GM12872 (cell line): ENCODE measurements around the gene PIGM.

ENCODE experiments used
- TF ChIP-seq, protein P1 (sequence below): IDR thresholded peaks from 3 replicates; pipeline ENCODE4 v1.5.1; 2011; ENCODE audit warnings: low read depth, mild to moderate bottlenecking, low read length, moderate library complexity; ENCODE audit not compliant: insufficient read depth

PIGM gene

DNA sequence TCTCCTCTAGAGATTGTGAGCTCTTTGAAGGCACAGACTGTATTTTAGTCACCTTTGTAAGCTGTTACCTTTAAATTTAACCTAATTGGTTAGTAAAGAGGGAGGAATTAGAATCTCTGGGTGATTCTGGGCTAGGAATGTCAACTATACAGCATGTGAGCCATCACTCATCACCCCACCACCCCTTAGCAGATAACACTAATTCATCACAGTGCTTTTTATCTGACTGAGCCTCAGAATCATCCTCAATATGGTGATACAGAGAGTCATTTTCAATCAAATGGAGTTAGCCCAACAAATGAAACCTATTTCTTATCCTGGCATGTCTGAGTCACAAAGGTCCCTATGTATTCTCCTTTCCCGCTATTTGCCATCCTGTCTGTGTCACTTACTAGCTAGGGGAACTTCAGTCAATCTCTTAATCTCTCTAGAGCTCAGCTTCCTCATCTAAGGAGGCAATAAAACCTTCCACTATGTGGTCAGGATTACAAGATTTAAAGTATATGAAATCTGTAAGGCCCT lies 24.9 kb upstream of the PIGM start:
- TF ChIP-seq, protein P1, sequence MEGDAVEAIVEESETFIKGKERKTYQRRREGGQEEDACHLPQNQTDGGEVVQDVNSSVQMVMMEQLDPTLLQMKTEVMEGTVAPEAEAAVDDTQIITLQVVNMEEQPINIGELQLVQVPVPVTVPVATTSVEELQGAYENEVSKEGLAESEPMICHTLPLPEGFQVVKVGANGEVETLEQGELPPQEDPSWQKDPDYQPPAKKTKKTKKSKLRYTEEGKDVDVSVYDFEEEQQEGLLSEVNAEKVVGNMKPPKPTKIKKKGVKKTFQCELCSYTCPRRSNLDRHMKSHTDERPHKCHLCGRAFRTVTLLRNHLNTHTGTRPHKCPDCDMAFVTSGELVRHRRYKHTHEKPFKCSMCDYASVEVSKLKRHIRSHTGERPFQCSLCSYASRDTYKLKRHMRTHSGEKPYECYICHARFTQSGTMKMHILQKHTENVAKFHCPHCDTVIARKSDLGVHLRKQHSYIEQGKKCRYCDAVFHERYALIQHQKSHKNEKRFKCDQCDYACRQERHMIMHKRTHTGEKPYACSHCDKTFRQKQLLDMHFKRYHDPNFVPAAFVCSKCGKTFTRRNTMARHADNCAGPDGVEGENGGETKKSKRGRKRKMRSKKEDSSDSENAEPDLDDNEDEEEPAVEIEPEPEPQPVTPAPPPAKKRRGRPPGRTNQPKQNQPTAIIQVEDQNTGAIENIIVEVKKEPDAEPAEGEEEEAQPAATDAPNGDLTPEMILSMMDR: no peak

DNA sequence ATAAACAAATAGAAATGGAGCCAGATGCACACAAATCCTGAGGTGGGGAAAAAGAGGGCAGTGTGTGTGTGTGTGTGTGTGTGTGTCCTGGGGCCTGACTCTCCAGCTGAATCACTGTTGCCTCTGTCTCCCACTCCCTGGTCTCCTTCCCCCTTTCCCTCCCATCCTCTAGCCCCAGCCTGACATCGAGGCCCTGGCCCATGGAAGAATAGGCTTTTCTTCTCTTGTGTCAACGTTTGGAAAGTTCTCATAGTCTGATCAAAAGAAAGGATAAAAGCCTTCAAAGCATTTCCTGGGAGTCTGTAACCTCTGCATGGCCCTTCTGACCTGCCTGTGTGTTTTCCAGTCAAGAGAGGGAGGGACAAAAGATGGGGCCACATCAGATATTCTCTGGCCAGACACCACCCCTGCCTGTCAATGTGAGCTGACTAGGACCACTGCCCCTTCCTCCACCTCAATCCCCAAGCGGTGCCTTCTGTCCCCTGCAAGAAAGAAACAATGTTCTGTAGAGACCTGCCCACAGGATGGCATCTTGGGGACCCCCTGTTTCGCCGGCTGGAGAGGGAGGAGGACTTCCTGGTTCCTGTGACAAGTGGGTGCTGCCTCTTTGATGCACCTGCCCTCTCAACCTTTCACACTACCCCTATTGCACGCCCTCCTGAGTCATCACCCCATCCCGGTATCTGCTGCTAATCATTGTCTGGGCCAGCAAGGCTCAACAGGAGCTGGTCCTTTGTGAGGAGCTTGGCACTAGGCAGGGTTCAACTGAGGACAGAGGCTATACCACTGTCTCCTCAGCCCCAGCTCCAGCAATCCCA lies 22.0 kb upstream of the PIGM start:
- TF ChIP-seq, protein P1: no peak

DNA sequence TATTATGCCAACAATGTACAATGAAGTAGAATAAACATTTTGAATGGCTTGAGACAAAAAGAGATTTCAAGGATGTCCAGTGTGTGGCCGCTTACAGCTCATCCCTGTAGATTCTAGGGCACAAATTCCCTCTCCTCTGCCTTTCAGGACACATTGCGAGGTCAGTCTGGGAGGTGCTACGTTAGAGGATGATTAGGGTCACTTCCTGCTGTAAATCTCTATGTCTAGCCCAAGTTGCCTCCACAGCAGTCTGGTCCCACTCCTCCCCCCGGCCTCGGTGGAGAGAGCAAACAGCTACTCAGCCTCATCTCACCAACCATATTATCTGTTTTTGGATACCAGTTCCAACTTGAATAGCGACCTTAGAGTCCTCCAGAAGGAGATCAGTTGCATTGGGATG lies 21.1 kb upstream of the PIGM start:
- TF ChIP-seq, protein P1: no peak

DNA sequence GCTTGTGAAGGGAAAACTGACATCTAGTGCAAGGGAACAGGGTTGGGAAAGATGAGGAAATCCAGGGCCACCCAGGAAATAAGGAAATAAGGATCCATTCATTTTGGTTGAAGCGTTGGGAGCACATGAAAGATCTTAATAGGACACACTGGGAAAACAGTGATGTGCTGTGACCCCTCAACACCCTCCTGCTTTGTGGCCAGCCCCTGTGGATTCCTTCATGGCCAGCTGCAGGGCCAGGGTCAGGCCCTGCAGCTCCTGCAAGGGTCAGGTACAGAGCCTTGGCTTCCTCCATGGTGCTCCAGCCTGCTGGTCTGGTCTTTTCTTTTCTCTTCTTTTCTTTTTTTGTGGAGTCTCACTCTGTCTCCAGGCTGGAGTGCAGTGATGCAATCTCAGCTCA lies 18.8 kb upstream of the PIGM start:
- TF ChIP-seq, protein P1: no peak

DNA sequence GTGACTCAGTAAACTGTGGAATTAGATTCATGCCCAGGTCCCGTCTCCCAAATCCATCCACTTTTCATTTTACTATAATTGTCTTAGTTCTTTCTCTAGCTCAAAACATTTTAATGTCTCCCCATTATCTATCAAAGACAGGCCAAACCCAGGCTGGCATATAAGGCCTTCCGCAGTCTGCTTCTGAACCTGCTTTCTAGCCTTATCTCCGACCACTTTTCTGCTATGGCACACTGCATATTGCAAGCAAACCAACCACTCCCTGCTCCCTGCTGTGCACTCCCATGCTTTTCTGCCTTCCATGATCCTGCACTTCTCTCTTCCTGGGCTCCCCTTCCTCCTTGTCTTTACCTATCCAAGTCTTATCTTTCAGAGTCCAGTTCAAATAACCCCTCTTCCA lies 17.3 kb upstream of the PIGM start:
- TF ChIP-seq, protein P1: no peak

DNA sequence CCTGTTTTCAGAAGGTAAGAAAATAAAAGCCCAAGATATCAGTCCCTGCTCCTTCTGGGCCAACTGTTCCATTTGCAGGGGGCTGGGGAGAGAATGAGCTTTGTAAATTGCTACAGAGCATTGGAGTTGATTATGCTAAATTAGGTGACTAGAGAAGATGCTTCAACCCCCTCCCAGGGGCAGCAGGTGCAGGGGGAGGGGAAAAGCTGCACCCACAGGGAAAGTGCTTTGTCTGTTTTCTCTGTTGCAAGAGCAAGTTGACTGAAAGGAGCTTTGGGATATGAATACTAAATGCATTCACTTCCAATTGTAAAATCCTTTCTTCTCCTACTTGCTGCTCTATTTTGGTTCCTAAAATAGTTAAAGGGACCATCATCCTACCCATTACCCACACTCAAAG lies 16.5 kb upstream of the PIGM start:
- TF ChIP-seq, protein P1: no peak

DNA sequence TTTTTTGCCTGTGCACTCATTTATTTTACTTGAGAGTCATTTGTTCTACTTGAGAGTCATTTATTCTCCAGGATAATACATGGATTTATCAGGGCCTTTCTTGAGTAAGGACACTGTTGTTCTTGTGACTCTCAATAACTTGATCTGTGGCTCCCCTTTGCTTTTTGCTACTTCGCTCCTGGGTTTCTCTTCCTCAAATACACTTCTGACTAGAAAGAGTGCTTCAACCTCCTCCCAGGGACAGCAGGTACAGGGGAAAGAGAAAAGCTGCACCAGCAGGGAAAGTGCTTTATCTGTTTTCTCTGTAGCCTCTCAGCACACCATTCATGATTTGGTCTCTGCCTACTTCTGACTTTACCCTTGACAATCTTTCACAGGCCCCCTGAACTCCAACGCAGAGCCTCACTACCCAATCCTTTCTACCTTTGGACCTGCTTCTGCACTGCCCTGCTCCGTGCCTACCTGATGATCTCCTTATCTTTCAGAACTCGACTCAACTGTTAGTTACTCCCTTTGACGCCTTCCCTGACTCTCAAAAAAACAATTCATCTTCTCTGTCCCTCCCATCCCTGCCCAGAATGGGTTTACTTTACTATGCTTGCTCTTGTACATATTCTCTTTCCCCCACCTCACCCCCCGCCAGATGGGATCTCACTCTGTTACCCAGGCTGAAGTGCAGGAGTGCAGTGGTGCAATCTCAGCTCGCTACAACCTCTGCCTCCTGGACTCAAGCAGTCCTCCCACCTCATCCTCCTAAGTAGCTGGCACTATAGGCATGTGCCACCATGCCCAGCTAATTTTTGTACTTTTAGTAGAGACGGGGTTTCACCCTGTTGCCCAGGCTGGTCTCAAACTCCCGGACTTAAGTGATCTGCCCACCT lies 15.6 kb upstream of the PIGM start:
- TF ChIP-seq, protein P1: no peak
